Neural cell (in vitro differentiated cells): ENCODE data around the gene PTPRK. TPM values are rescaled to one million over a fixed set of nuclear protein-coding genes. Genes with fewer than 3 reads are reported as not detected.

ENCODE experiments used
- H2AFZ ChIP-seq: fragments of 200-600, 300-800 bp; sonication (generic), shearing (Covaris generic); 2 replicates; pipeline ENCODE4 v1.6.0; 2014; ENCODE audit warnings: low read depth, mild to moderate bottlenecking, antibody characterized with exemption, low read length, moderate library complexity
- H3F3A ChIP-seq: fragments of 200-600 bp; shearing (Covaris generic); 2 replicates; pipeline ENCODE4 v1.6.1; 2016; ENCODE audit warnings: mild to moderate bottlenecking, moderate library complexity, mixed read lengths, antibody characterized with exemption, low read length; ENCODE audit not compliant: insufficient read depth, poor library complexity, severe bottlenecking
- H3K27ac ChIP-seq: fragments of 200-600, 300-800 bp; sonication (generic), shearing (Covaris generic); 2 replicates; pipeline ENCODE4 v1.5.1; 2014; ENCODE audit warnings: mild to moderate bottlenecking, low read length, moderate library complexity
- H3K27me3 ChIP-seq: fragments of 300-800, 200-600 bp; sonication (generic), shearing (Covaris generic); 2 replicates; pipeline ENCODE4 v1.6.0; 2014; ENCODE audit warnings: mild to moderate bottlenecking, low read depth, low read length, moderate library complexity; ENCODE audit not compliant: insufficient read depth
- H3K36me3 ChIP-seq: fragments of 300-800, 200-600 bp; sonication (generic), shearing (Covaris generic); 2 replicates; pipeline ENCODE4 v1.5.1; 2014; ENCODE audit warnings: mild to moderate bottlenecking, antibody characterized with exemption, low read length, moderate library complexity; ENCODE audit not compliant: insufficient read depth
- H3K4me2 ChIP-seq: fragments of 300-800, 200-600 bp; sonication (generic), shearing (Covaris generic); 2 replicates; pipeline ENCODE4 v1.6.0; 2014; ENCODE audit warnings: mild to moderate bottlenecking, low read length
- H3K4me3 ChIP-seq: fragments of 300-800, 200-600 bp; sonication (generic), shearing (Covaris generic); 2 replicates; pipeline ENCODE4 v1.5.1; 2014; ENCODE audit warnings: mild to moderate bottlenecking, low read length, moderate library complexity
- H3K79me2 ChIP-seq: fragments of 200-600 bp; shearing (Covaris generic); replicated peaks from 2 replicates; pipeline ENCODE4 v1.6.0; 2014; ENCODE audit warnings: mild to moderate bottlenecking, low read length, moderate library complexity; ENCODE audit not compliant: insufficient read depth
- H3K9ac ChIP-seq: fragments of 300-800, 200-600 bp; sonication (generic), shearing (Covaris generic); 2 replicates; pipeline ENCODE4 v1.6.1; 2016; ENCODE audit warnings: mild to moderate bottlenecking, low read length, mixed read lengths
- H3K9me2 ChIP-seq: fragments of 200-600 bp; shearing (Covaris generic); 2 replicates; pipeline ENCODE4 v1.6.1; 2016; ENCODE audit warnings: mild to moderate bottlenecking, low read length, mixed read lengths; ENCODE audit not compliant: insufficient read depth
- H3K9me3 ChIP-seq: fragments of 200-600, 300-800 bp; sonication (generic), shearing (Covaris generic); 2 replicates; pipeline ENCODE4 v1.6.1; 2016; ENCODE audit warnings: mild to moderate bottlenecking, mixed run types, low read length, moderate library complexity, mixed read lengths
- H4K20me1 ChIP-seq: fragments of 200-600 bp; shearing (Covaris generic); 2 replicates; pipeline ENCODE4 v1.6.1; 2016; ENCODE audit warnings: mild to moderate bottlenecking, mixed run types; ENCODE audit not compliant: insufficient read depth
- EP300 ChIP-seq: fragments of 450-650 bp; conservative IDR thresholded peaks from 2 replicates; pipeline ENCODE4 v1.6.1; 2014; ENCODE audit warnings: antibody characterized with exemption, mild to moderate bottlenecking, moderate library complexity; ENCODE audit not compliant: poor library complexity, severe bottlenecking
- EZH2 ChIP-seq: fragments of 200-600, 300-800 bp; shearing (Covaris generic), sonication (generic); IDR thresholded peaks from 2 replicates; pipeline ENCODE4 v1.6.1; 2014; ENCODE audit warnings: antibody characterized with exemption, low read length, borderline replicate concordance, mild to moderate bottlenecking; ENCODE audit not compliant: insufficient read depth, poor library complexity, severe bottlenecking
- MXI1 ChIP-seq: fragments of 450-650 bp; conservative IDR thresholded peaks from 2 replicates; pipeline ENCODE4 v1.6.1; 2014; ENCODE audit warnings: antibody characterized with exemption, mild to moderate bottlenecking; ENCODE audit not compliant: poor library complexity, severe bottlenecking
- POLR2AphosphoS5 ChIP-seq: IDR thresholded peaks from 2 replicates; pipeline ENCODE4 v1.6.1; 2012
- RAD21 ChIP-seq: fragments of 450-650 bp; conservative IDR thresholded peaks from 2 replicates; pipeline ENCODE4 v1.6.1; 2014; ENCODE audit warnings: antibody characterized with exemption, mild to moderate bottlenecking, moderate library complexity
- SMC3 ChIP-seq: fragments of 450-650 bp; conservative IDR thresholded peaks from 2 replicates; pipeline ENCODE4 v1.6.1; 2014; ENCODE audit warnings: antibody characterized with exemption, mild to moderate bottlenecking, moderate library complexity; ENCODE audit not compliant: poor library complexity
- TAF1 ChIP-seq: IDR thresholded peaks from 2 replicates; pipeline ENCODE4 v1.6.1; 2012; ENCODE audit warnings: low read depth
- polyA plus RNA-seq: library from polyadenylated mRNA; depleted of rRNA; stranded (reverse); fragments of >200 nt; gene quantifications from 2 replicates; pipeline ENCODE4 v1.2.3, GENCODE V29; 2014
- TF ChIP-seq, protein P1 (sequence below): IDR thresholded peaks from 2 replicates; pipeline ENCODE4 v1.6.1; 2012; ENCODE audit warnings: borderline replicate concordance
- TF ChIP-seq, protein P2 (sequence below): fragments of 450-650 bp; IDR thresholded peaks from 2 replicates; pipeline ENCODE4 v1.5.1; 2014; ENCODE audit warnings: antibody characterized with exemption, mild to moderate bottlenecking, moderate library complexity; ENCODE audit not compliant: poor library complexity, severe bottlenecking

Gene PTPRK
- polyA plus RNA-seq, 1 donor from 2014 or later: 10.4 TPM

DNA sequence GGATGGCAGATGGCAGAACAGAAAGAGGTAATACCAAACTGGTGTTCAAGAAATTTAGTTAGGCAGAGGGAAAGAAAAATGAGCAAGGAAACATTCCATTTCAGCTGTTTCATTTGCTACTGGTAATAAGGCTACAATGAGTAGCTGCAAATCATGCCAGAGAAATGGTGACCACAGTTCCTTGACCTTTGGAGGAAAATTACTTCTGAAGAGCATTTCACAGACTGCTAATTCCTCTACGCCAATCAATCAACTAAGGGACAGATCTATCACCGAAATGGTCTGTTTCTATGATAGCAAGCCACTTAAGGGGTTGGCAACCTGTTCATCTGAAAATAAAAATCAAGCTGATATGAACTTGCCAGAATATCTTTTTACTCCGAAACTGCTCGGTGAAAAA is 119.5 kb downstream of the PTPRK start:
- Histone ChIP-seq H3K27me3 (no peaks in the 10 kb centered on the region), H4K20me1 (no peaks in the 10 kb centered on the region), H2AFZ (no peak overlapping the region), H3K4me3 (no peak overlapping the region), H3F3A (no peaks in the 10 kb centered on the region), H3K27ac (no peak overlapping the region), H3K9me2 (no peaks in the 10 kb centered on the region), H3K4me2 (no peak overlapping the region), H3K79me2 (no peaks in the 10 kb centered on the region), H3K36me3 (no peaks in the 10 kb centered on the region), H3K9me3 (no peaks in the 10 kb centered on the region), H3K9ac (no peak overlapping the region)
- no peak for TF ChIP-seq EZH2
- TF ChIP-seq POLR2AphosphoS5: no peak
- no peak for TF ChIP-seq TAF1
- no peak for TF ChIP-seq EP300
- TF ChIP-seq, protein P1, sequence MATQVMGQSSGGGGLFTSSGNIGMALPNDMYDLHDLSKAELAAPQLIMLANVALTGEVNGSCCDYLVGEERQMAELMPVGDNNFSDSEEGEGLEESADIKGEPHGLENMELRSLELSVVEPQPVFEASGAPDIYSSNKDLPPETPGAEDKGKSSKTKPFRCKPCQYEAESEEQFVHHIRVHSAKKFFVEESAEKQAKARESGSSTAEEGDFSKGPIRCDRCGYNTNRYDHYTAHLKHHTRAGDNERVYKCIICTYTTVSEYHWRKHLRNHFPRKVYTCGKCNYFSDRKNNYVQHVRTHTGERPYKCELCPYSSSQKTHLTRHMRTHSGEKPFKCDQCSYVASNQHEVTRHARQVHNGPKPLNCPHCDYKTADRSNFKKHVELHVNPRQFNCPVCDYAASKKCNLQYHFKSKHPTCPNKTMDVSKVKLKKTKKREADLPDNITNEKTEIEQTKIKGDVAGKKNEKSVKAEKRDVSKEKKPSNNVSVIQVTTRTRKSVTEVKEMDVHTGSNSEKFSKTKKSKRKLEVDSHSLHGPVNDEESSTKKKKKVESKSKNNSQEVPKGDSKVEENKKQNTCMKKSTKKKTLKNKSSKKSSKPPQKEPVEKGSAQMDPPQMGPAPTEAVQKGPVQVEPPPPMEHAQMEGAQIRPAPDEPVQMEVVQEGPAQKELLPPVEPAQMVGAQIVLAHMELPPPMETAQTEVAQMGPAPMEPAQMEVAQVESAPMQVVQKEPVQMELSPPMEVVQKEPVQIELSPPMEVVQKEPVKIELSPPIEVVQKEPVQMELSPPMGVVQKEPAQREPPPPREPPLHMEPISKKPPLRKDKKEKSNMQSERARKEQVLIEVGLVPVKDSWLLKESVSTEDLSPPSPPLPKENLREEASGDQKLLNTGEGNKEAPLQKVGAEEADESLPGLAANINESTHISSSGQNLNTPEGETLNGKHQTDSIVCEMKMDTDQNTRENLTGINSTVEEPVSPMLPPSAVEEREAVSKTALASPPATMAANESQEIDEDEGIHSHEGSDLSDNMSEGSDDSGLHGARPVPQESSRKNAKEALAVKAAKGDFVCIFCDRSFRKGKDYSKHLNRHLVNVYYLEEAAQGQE: no peak
- TF ChIP-seq, protein P2, sequence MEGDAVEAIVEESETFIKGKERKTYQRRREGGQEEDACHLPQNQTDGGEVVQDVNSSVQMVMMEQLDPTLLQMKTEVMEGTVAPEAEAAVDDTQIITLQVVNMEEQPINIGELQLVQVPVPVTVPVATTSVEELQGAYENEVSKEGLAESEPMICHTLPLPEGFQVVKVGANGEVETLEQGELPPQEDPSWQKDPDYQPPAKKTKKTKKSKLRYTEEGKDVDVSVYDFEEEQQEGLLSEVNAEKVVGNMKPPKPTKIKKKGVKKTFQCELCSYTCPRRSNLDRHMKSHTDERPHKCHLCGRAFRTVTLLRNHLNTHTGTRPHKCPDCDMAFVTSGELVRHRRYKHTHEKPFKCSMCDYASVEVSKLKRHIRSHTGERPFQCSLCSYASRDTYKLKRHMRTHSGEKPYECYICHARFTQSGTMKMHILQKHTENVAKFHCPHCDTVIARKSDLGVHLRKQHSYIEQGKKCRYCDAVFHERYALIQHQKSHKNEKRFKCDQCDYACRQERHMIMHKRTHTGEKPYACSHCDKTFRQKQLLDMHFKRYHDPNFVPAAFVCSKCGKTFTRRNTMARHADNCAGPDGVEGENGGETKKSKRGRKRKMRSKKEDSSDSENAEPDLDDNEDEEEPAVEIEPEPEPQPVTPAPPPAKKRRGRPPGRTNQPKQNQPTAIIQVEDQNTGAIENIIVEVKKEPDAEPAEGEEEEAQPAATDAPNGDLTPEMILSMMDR: no peak
- TF ChIP-seq SMC3: no peak
- TF ChIP-seq RAD21: no peak
- TF ChIP-seq MXI1: no peak

- Histone ChIP-seq H3K9ac (no peak overlapping the region), H3K27me3 (no peaks in the 10 kb centered on the region), H3F3A (no peaks in the 10 kb centered on the region), H3K9me3 (no peaks in the 10 kb centered on the region), H2AFZ (no peak overlapping the region), H3K9me2 (no peaks in the 10 kb centered on the region), H3K79me2 (no peaks in the 10 kb centered on the region), H3K36me3 (no peaks in the 10 kb centered on the region), H3K27ac (no peak overlapping the region), H3K4me2 (no peak overlapping the region), H4K20me1 (no peaks in the 10 kb centered on the region), H3K4me3 (no peak overlapping the region)
- TF ChIP-seq, protein P1: no peak
- no peak for TF ChIP-seq RAD21
These were observed 122.4 kb downstream of the PTPRK start for GRCh38 chr6:128397996-128398395.
